AG04450 (cell line): ENCODE measurements around the gene LRMDA. TPM values are rescaled to one million over a fixed set of nuclear protein-coding genes. Genes with fewer than 3 reads are reported as not detected.

Source experiments
- CTCF ChIA-PET: fragments of 300-600, 350-600 bp; formaldehyde crosslinking; extraction: SDS; loops from one replicate; lab custom pipeline; 2022; ENCODE audit warnings: antibody characterized with exemption, inconsistent platforms; lab: Charles Lee
- POLR2A ChIA-PET: fragments of 350-600 bp; formaldehyde crosslinking; extraction: SDS; loops from one replicate; lab custom pipeline; 2021; ENCODE audit warnings: antibody characterized with exemption, inconsistent platforms; lab: Yijun Ruan, JAX
- DNase-seq: peaks from one replicate; pipeline ENCODE4 v3.0.0-alpha.2; 2011; ENCODE audit warnings: low read depth, low spot score
- H3K27ac ChIP-seq: one replicate; pipeline ENCODE4 v1.5.1; 2012; ENCODE audit warnings: low read depth, low read length, control low read depth
- H3K27me3 ChIP-seq: one replicate; pipeline ENCODE4 v1.6.0; 2012; ENCODE audit warnings: low read length; ENCODE audit not compliant: control insufficient read depth, insufficient read depth
- H3K4me3 ChIP-seq: 2 replicates; pipeline ENCODE4 v1.5.1; 2011; ENCODE audit warnings: mild to moderate bottlenecking, low read depth, low read length, control low read depth
- H3K9me3 ChIP-seq: 2 replicates; pipeline ENCODE4 v1.5.1; 2012; ENCODE audit warnings: low read length; ENCODE audit not compliant: control insufficient read depth, insufficient read depth
- polyA plus RNA-seq: library from polyadenylated mRNA; depleted of rRNA; stranded (reverse); fragments of >200 nt; gene quantifications from 2 replicates; pipeline ENCODE4 v1.2.3, GENCODE V29; 2011
- TF ChIP-seq, protein P1 (sequence below): IDR thresholded peaks from 2 replicates; pipeline ENCODE4 v1.5.1; 2011; ENCODE audit warnings: low read depth, low read length, control low read depth, inconsistent platforms

The LRMDA gene
- polyA plus RNA-seq, 1 experiment, result 0.12 TPM

DNA sequence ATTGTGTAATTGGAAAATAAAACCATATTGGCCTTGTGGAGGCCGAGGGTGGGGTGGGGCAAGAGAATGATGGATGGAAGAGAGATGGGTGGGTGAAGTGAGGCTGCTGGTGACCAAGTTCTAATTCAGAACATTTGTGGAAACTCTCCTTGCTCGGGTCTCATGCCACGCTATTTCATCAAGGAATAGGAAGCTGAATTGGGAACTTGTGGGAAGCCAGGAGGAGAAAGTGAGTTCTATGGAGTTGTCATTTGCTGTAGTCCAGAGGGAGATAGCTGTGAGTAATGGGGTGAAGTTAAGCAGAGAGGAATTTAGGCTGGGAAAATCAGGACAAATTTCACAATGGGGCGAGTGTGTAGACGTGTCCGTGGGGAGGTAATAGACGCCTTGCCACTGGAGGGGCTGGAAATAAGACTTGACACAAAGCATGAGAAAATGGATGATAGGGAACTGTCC is 339.2 kb downstream of the LRMDA start:
- peaks cover under 1% of the 10 kb centered on the region for H3K27me3 ChIP-seq
- H3K27ac ChIP-seq, result no peak overlapping the region
- H3K9me3 ChIP-seq, result no peaks in the 10 kb centered on the region
- ChIA-PET POLR2A (no interaction called here), CTCF (no interaction called here)
- no peak for DNase-seq
- no peak overlapping the region for H3K4me3 ChIP-seq
- TF ChIP-seq, protein P1, sequence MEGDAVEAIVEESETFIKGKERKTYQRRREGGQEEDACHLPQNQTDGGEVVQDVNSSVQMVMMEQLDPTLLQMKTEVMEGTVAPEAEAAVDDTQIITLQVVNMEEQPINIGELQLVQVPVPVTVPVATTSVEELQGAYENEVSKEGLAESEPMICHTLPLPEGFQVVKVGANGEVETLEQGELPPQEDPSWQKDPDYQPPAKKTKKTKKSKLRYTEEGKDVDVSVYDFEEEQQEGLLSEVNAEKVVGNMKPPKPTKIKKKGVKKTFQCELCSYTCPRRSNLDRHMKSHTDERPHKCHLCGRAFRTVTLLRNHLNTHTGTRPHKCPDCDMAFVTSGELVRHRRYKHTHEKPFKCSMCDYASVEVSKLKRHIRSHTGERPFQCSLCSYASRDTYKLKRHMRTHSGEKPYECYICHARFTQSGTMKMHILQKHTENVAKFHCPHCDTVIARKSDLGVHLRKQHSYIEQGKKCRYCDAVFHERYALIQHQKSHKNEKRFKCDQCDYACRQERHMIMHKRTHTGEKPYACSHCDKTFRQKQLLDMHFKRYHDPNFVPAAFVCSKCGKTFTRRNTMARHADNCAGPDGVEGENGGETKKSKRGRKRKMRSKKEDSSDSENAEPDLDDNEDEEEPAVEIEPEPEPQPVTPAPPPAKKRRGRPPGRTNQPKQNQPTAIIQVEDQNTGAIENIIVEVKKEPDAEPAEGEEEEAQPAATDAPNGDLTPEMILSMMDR, result no peak

DNA sequence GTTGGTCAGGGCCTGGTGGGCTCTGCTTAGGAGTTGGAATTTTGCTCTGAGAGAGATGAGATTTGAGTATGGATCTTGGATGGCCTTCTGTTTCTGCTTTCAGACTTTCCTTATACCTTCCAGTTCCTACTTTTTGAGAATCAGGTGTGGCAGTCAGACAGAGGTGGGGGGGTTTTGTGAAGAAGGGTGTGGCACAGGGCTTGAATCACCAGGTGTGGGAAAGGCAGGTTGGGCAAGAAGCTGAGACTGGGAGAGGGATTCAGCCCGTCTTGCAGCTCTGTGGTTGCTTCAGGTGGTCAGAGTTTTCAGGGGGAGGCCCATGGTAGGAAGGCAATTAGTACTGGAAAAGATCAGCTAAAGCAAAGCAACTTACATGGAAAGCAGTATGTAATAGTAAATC is 340.2 kb downstream of the LRMDA start:
- Histone ChIP-seq H3K4me3 (no peak overlapping the region), H3K9me3 (no peaks in the 10 kb centered on the region), H3K27ac (no peak overlapping the region), H3K27me3 (peaks cover 4% of the 10 kb centered on the region)
- ChIA-PET POLR2A (no interaction called here), CTCF (no interaction called here)
- DNase-seq, result no peak
- TF ChIP-seq, protein P1, result no peak

- Histone ChIP-seq H3K27ac (no peak overlapping the region), H3K9me3 (no peaks in the 10 kb centered on the region), H3K4me3 (no peak overlapping the region), H3K27me3 (peaks cover 7% of the 10 kb centered on the region)
- TF ChIP-seq, protein P1, result no peak
- ChIA-PET CTCF (no interaction called here), POLR2A (no interaction called here)
- DNase-seq, result no peak
Observed at GRCh38 chr10:75772153-75772887, 340.9 kb downstream of the LRMDA start.

DNA sequence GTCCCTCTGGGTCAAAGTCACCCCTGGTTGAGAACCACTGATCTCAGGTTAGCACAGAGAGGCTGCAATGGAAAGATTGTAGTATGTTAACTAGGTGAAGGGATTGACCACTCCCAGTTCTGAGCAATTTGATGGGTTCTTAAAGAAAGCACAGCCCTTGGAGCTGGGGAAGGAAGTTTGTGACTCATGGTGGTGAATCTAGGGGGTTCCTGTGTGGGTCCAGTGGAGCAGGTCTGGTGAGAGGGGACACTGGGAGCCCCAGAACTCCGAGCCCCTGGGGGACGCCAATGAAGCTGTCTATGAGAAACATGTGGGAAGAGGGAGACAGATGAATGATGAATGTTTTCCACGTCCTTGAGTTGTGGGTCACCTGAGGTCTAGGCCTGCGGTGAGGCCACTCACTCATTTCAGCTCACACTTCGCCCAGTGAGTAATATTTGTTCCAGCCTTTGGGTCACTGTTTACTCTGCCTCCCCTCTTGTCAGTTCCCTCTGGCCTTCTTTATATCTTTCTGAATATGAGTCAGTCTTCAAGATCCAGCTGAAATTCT is 341.9 kb downstream of the LRMDA start:
- no peak for DNase-seq
- TF ChIP-seq, protein P1, result no peak
- Histone ChIP-seq H3K9me3 (no peaks in the 10 kb centered on the region), H3K27me3 (peaks cover 7% of the 10 kb centered on the region), H3K27ac (no peak overlapping the region), H3K4me3 (no peak overlapping the region)
- ChIA-PET CTCF (no interaction called here), POLR2A (no interaction called here)
